ENCODE measurements around the gene ARHGDIA.
A peak's percentile ranks its signal among the peaks of the same experiment; 100 is the strongest.

Gene ARHGDIA

GRCh38 chr17:81863833-81864768 is 7.0 kb downstream of the ARHGDIA start:
- DNase-seq (ENCODE audit: low spot score) = no peak

- no peak for DNase-seq (ENCODE audit: low spot score)
These were observed 7.9 kb downstream of the ARHGDIA start for GRCh38 chr17:81863123-81863675.

DNA sequence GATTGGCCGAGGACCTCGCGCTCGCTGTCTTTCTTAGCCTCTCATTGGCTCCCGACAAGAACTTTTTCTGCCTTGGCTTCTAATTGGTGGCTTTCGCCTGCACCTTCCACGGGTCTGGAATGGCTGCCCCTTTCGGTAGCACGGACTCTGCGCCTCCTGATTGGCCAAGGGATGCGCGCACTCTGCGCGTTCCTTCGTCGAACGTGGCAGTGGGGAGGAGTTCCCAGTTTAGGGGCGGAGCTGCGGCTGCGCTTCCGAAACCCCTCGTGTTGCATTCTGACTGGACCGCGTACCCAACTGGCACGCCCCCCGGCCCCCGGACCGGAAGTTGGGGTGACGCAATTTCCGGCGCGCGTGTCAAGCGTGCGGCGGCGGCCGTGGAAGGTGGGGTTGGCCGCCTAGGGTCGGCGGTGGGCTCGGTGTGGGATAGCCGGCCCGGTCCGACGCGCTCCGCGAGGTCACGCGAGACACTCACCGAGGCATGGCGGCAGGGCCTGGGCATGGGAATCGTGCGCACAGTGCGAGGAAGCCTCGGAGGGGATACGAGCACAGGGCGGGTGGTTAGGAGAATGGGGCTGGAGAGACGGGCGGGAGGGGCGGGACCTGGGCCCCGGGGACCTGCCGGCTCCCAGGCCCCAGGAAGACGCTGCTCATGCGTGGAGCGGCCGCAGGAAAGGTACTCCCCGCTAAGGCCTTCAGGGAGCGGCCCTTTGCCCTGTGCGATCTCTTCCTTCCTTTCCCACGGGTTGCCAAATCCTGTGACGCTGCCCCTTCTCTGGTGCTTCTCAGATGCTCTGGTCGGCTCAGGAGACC is 10.2 kb downstream of the ARHGDIA start:
- DNase-seq (ENCODE audit: low spot score) = peak; percentile 100

DNA sequence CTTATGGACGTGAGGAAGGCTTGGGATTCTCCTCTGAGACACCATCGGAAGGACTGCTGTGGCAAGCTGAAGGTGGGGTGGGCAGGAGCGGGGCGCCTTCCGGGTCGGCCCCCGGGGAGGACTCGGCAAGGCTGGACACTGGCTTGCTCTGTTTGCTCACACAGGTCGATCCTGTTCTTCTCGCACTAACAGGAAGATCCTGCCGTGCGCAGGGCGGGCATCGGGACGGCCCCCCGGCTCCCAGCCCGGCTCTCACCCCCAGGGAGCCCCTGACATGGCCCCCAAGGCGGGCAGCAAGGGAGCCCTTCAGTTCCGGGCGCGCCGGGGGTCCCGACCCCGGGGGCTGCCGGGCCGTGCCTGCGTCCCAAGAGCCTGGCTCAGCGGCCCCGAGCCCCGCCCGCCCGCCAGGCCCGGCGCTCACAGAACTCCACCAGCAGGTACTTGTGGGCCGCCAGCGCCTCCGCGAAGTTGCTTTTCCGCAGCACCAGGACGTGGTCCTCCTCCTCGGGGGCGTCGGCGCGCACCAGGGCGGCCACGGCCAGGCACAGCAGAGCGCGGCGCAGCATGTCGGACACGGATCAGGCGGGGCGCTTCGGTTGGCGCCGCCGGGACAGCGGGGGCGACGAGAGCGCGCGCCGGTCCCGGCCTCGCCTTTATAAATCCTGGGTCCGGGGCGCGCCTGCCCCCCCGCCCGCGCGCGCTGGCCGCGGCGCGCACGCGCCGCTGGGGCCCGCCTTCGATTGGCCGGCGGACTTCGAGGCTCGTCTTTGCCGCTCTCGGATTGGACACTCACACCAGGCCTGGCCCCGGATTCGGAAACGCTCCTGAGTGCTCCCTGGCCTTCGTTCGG is 11.0 kb downstream of the ARHGDIA start, which contains the start of gene P4HB:
Gene P4HB, minus strand, starts transcription at position 630 of the 850 bp plus-strand sequence. Its CDS starts 64 bp downstream, at position 566.
- no peak for DNase-seq (ENCODE audit: low spot score)

- no peak for DNase-seq (ENCODE audit: low spot score)
These were observed 11.9 kb downstream of the ARHGDIA start for GRCh38 chr17:81858967-81859905.

DNA sequence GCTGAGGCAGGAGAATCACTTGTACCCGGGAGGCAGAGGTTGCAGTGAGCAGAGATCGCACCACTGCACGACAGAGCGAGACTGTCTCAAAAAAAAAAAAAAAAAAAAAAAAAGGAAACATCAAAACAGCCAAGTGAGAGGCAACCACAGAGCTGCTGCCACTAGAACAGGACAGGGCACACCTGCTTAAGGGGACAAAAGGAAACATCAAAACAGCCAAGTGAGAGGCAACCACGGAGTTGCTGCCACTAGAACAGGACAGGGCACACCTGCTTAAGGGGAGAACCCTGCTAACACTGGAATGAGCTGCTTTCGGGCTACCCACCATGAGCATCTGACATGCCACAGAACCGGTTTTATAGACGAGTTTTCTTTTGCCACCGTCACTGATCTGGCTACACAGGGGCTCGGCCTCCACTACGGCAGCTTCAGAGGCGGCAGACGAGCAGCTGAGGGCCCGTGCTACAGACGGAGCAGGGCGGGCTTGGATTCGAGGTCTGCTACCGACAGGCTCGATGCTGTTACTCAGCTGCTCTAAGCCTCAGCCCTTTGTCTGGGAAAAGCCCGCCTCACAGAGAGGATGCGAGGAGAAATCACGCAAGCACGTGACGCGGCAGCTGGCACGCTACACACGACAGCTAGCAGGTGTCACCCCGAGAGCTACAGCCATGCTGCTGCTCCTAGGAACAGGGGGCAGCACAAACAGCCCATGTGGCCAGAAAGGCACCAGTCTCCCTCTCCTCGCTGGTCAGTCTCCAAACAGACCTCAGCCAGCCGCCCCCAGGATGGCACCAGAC is 12.8 kb downstream of the ARHGDIA start:
- DNase-seq (ENCODE audit: low spot score) = no peak

DNA sequence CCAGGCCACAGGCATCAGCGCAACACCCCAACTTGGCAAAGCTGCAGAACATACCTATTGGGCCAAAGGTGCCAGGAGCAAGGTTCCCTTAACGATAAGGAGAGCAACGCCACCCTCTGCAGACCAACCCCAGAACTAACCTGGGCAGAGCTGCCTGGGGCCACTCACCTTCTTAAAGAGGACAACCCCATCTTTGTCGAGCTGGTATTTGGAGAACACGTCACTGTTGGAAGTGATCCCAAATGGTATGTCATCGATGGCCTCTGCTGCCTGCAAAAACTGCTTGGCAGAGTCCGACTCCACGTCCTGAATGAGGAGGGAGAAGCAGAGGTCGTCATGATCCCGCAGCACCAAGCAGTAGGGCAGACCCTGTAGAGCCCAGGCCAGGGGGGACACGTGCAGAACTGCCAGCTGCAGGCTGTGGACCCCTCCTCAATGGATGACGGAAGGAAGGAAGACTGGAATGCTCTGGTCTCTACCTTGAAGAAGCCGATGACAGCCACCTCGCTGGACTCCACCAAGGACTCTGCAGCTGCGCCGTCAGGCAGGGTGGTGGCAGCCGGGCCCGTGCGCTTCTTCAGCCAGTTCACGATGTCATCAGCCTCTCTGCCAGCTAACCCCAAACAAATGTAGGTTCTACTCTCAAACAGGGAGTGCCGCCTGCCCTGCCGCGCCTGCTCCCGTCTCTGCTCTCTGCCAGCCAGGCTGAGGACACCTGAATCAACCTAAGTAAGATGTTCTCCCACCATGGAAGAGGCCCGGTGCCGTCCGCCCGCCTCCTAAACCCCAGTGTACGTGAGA is 16.0 kb downstream of the ARHGDIA start:
- DNase-seq (ENCODE audit: low spot score) = no peak

DNA sequence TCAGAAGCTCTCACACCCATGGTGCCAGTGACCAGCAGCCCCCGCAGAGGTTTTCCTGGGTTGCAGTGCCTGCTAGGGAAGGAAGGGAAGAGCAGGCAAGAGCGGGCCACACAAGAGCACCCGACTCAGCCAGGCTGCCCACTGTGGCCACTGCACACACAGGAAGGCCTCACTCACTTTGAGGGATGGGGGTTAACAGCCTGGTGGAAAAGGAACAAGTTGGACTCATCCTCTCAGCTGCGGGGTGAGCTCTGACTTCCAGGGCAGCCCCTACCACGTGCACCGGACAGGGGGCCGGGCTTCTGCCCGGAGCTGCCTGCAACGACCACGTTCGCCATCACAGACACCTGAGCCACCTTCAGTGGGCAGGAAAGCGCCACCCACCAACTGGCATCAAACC is 18.9 kb downstream of the ARHGDIA start:
- DNase-seq (ENCODE audit: low spot score) = no peak

DNA sequence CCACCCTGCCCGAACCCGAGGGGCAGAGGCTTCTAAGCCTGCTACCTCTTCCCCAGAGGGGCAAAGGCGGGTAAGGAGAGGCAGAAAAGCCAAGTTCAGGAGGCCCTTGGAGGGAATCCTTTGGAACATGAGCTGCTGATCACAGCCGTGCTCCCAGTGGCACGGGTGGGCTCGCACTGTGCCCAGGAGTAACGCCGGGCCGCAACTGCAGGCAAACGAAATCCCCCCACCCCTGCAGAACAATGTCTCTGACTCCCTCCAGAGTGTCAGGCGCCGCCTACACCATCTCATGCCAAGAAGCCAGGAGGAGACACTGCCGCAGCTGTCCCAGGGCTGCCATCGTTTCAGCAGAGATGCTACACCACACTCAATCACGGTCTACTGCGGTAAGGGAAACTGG is 19.7 kb downstream of the ARHGDIA start:
- no peak for DNase-seq (ENCODE audit: low spot score)

GRCh38 chr17:81849457-81849856 is 21.7 kb downstream of the ARHGDIA start:
- no peak for DNase-seq (ENCODE audit: low spot score)

- DNase-seq (ENCODE audit: low spot score) = no peak
These were observed 24.1 kb downstream of the ARHGDIA start for GRCh38 chr17:81846743-81847689.

DNA sequence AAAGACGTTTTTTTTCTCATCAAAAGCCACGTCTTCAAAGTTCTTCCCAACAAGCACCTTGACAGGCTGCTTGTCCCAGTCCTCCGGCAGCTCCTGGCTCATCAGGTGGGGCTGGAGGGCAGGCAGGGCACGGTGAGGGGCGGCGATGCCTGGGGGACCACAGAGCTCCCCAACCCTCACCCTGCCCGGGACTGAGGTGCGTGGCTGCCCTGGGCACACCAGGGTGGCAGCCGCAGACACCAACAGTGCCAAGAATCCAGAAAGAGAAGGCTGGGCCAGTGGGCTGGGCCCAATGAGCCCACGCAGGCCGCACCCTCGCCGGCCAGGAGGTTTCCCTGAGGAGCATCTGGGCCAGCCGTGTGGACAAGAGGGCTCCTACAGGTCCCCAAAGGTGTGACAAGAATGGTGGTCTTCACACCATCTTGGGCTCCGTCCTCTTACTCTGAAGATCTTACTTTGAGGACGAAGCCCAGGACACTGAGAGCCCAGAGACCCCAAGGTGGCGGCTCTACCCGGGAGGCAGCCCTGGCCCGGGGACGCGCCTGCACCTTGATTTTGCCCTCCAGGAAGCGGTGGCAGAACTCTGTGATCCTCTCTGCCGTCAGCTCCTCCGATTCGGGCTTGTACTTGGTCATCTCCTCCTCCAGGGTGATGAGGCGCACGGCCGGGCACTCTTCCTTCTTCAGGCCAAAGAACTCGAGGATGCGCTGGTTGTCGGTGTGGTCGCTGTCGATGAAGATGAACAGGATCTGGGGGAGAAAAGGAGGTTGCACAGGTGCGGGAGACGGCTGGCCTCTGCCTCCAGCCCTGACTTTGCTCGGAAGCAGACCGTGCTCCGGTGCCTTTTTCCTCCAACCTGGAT is 25.0 kb downstream of the ARHGDIA start:
- no peak for DNase-seq (ENCODE audit: low spot score)

- DNase-seq (ENCODE audit: low spot score) = no peak
These were observed 25.8 kb downstream of the ARHGDIA start for GRCh38 chr17:81845361-81845760.

GRCh38 chr17:81844887-81845286 is 26.2 kb downstream of the ARHGDIA start:
- DNase-seq (ENCODE audit: low spot score) = no peak

DNA sequence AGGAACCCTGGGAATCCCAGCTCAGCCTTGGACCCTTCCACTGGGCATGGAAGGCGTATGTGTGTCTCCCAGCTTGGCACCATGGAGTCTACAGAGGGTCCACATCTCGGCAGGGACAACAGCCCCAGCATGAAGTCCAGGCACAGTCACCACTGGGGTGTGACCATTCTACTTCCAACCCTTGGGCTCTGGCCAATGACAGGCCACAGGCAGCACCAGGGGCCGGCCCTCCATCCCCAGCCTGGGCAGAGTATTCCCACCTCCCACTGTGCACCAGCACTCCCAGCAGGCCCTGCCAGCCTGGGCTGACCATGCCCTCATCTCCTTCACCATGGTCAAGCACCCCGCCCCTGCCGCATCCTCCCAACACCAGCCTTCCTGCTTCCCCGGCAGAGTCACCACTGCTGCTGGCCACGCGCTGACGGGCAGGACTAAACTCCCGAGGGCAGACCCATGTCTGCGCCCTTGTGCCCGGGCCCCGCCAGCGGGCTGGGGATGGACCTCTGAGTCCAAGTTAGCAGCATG is 26.7 kb downstream of the ARHGDIA start:
- no peak for DNase-seq (ENCODE audit: low spot score)

DNA sequence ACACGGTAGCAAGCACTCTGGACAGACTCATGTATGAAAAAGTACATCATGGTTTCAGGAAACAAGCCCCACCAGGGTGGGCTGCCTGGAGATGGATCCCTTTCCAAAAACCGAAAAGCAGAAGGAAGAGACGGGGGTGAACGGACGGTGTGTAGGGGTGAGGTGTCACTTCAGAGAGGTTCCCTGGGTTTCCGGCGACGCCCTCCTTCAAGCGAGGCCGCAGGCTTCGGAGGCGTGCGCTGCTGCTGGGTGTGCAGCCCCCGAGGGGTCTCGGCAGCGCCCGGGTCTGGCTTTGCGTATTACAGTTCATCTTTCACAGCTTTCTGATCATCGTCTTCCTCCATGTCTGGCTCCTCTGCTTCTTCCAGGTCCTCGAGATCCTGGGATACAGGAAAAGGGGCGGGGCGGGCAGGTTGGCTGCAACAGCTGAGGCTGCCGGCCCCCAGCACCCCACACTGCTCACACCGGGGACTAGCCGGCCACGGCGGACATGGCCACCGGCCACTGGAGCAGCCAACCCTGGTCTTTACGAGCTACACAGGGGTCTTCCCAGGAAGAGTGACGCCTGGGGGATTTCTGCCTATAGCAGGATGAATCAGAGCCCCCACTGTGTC is 27.3 kb downstream of the ARHGDIA start:
- no peak for DNase-seq (ENCODE audit: low spot score)

Data from kidney capillary endothelial cell (primary cell).